Liver (tissue), 9 donors: Measurements from ENCODE around the gene FLOT1. TPM values are rescaled to one million over a fixed set of nuclear protein-coding genes. Genes with fewer than 3 reads are reported as not detected.

ENCODE experiments used
- DNase-seq: peaks from one replicate; pipeline ENCODE4 v3.0.0-alpha.2; 2017; ENCODE audit warnings: low spot score
- H3K27ac ChIP-seq, 2 donors: one replicate each; pipeline ENCODE4 v1.7.0; 2013; ENCODE audit warnings: inconsistent platforms in 2 of 2, low read length in 2 of 2, control low read depth in 1 of 2, low read depth in 1 of 2, mild to moderate bottlenecking in 1 of 2
- H3K27me3 ChIP-seq, 4 donors: one replicate each; pipeline versions ENCODE4 v1.6.1 to v1.7.0; 2013; ENCODE audit warnings: low read length in 3 of 4, inconsistent platforms in 1 of 4, mild to moderate bottlenecking in 1 of 4, moderate library complexity in 1 of 4; ENCODE audit not compliant: control insufficient read depth in 4 of 4, insufficient read depth in 4 of 4
- H3K36me3 ChIP-seq, 4 donors: one replicate each; pipeline versions ENCODE4 v1.6.1 to v1.7.0; 2013; ENCODE audit warnings: low read length in 3 of 4, mild to moderate bottlenecking in 3 of 4, low read depth in 1 of 4, moderate library complexity in 1 of 4; ENCODE audit not compliant: control insufficient read depth in 4 of 4, insufficient read depth in 3 of 4
- H3K4me1 ChIP-seq, 4 donors: one replicate each; pipeline versions ENCODE4 v1.6.1 to v1.7.0; 2013; ENCODE audit warnings: low read length in 3 of 4, mild to moderate bottlenecking in 3 of 4, moderate library complexity in 1 of 4; ENCODE audit not compliant: control insufficient read depth in 4 of 4, insufficient read depth in 4 of 4
- H3K4me3 ChIP-seq, 3 donors: one replicate each; pipeline versions ENCODE4 v1.6.1 to v1.7.0; 2013; ENCODE audit warnings: low read length in 3 of 3, control low read depth in 1 of 3, low read depth in 1 of 3, mild to moderate bottlenecking in 1 of 3
- H3K9ac ChIP-seq, 2 donors: one replicate each; pipeline ENCODE4 v1.7.0; 2013; ENCODE audit warnings: low read length in 2 of 2, mild to moderate bottlenecking in 2 of 2, moderate library complexity in 2 of 2, control low read depth in 1 of 2, low read depth in 1 of 2
- H3K9me3 ChIP-seq, 4 donors: one replicate each; pipeline versions ENCODE4 v1.6.1 to v1.7.0; 2013; ENCODE audit warnings: low read length in 3 of 4; ENCODE audit not compliant: control insufficient read depth in 4 of 4
- EGR1 ChIP-seq, 2 donors: IDR thresholded peaks; 2 replicates each; pipeline ENCODE4 v1.6.1; 2016 to 2018; ENCODE audit warnings: antibody characterized with exemption in 2 of 2, low read depth in 2 of 2
- FOXA1 ChIP-seq: IDR thresholded peaks from 2 replicates; pipeline ENCODE4 v1.6.1; 2016; ENCODE audit warnings: antibody characterized with exemption
- FOXA2 ChIP-seq: IDR thresholded peaks from 2 replicates; pipeline ENCODE4 v1.6.1; 2016; ENCODE audit warnings: antibody characterized with exemption
- GABPA ChIP-seq, 2 donors: IDR thresholded peaks in 1 of 2; conservative IDR thresholded peaks in 1 of 2; 2 replicates each; pipeline ENCODE4 v1.6.1; 2016; ENCODE audit warnings: antibody characterized with exemption in 2 of 2, mild to moderate bottlenecking in 1 of 2, moderate library complexity in 1 of 2
- HNF4A ChIP-seq, 2 donors: conservative IDR thresholded peaks; 2 replicates each; pipeline ENCODE4 v1.6.1; 2016; ENCODE audit warnings: antibody characterized with exemption in 2 of 2, mild to moderate bottlenecking in 2 of 2
- HNF4G ChIP-seq: IDR thresholded peaks from 2 replicates; pipeline ENCODE4 v1.6.1; 2016; ENCODE audit warnings: antibody characterized with exemption
- JUND ChIP-seq, 2 donors: IDR thresholded peaks; 2 replicates each; pipeline ENCODE4 v1.6.1; 2016; ENCODE audit warnings: antibody characterized with exemption in 2 of 2
- MAX ChIP-seq: IDR thresholded peaks from 2 replicates; pipeline ENCODE4 v1.6.1; 2016; ENCODE audit warnings: antibody characterized with exemption
- NR2F2 ChIP-seq: IDR thresholded peaks from 2 replicates; pipeline ENCODE4 v1.6.1; 2016; ENCODE audit warnings: antibody characterized with exemption
- RAD21 ChIP-seq, 2 donors: IDR thresholded peaks; 2 replicates each; pipeline ENCODE4 v1.6.1; 2016; ENCODE audit warnings: antibody characterized with exemption in 2 of 2, mild to moderate bottlenecking in 2 of 2
- RXRA ChIP-seq, 2 donors: IDR thresholded peaks; 2 replicates each; pipeline ENCODE4 v1.6.1; 2017 to 2018; ENCODE audit warnings: antibody characterized with exemption in 2 of 2, mild to moderate bottlenecking in 1 of 2
- SP1 ChIP-seq: IDR thresholded peaks from 2 replicates; pipeline ENCODE4 v1.6.1; 2018; ENCODE audit warnings: antibody characterized with exemption, mild to moderate bottlenecking
- TAF1 ChIP-seq: conservative IDR thresholded peaks from 2 replicates; pipeline ENCODE4 v1.6.1; 2016; ENCODE audit warnings: antibody characterized with exemption, mild to moderate bottlenecking
- YY1 ChIP-seq: IDR thresholded peaks from 2 replicates; pipeline ENCODE4 v1.6.1; 2016; ENCODE audit warnings: antibody characterized with exemption, mild to moderate bottlenecking
- ZBTB33 ChIP-seq: IDR thresholded peaks from 2 replicates; pipeline ENCODE4 v1.6.1; 2016; ENCODE audit warnings: antibody characterized with exemption
- WGBS: extraction: QIAGEN DNeasy Blood & Tissue Kit; methylation state at CpG from one replicate; pipeline ENCODE4 v1.1.7; 2013; 5-methylcytosine and 5-hydroxymethylcytosine counted together
- polyA plus RNA-seq, 2 donors: library from polyadenylated mRNA; stranded (reverse) in 1 of 2; unstranded in 1 of 2; fragments of 200-250 nt in 1 of 2; fragments of >200 nt in 1 of 2; fragmentation: Nextera tagmentation in 1 of 2; extraction: Ambion mirVana in 1 of 2; gene quantifications; one replicate each; pipeline versions ENCODE4 v1.2.1 to v1.2.3, GENCODE V29; 2013 to 2015
- total RNA-seq, 2 donors: library from RNA; depleted of rRNA; stranded (reverse); fragments of >200 nt; gene quantifications; one replicate each; pipeline ENCODE4 v1.2.3, GENCODE V29; 2014
- TF ChIP-seq, protein P1 (sequence below): IDR thresholded peaks from 2 replicates; pipeline ENCODE4 v1.6.1; 2016; ENCODE audit warnings: antibody characterized with exemption, mild to moderate bottlenecking
- TF ChIP-seq, protein P2 (sequence below): fragments of 150-350 bp; IDR thresholded peaks from 2 replicates; pipeline ENCODE4 v1.5.1; 2017; ENCODE audit warnings: improper control_type of control experiment, low read depth, low read length; ENCODE audit not compliant: missing input control
- TF ChIP-seq, protein P3 (sequence below): IDR thresholded peaks from 2 replicates; pipeline ENCODE4 v1.6.1; 2016; ENCODE audit warnings: antibody characterized with exemption
- donor health status: healthy.
- donor health status: healthy.
- donor health status: healthy.
- donor health status: healthy.
- donor health status: healthy.

The FLOT1 gene
- total and polyA plus RNA-seq, 4 donors = 38.6 to 99.8 (median 59.5) TPM

- Histone ChIP-seq H3K4me1 (peaks cover 19 to 78% (median 60%) of the 10 kb centered on the region in 4 donors), H3K9me3 (no peaks in the 10 kb centered on the region), H3K4me3 (peak overlapping the region; percentile 59 to 71 (median 60)), H3K27me3 (no peaks in the 10 kb centered on the region), H3K36me3 (peaks cover 0 to 3% (median 0%) of the 10 kb centered on the region in 4 donors), H3K27ac (peak overlapping the region; percentile 97 to 99), H3K9ac (peak overlapping the region; percentile 24 to 77)
- 54% methylated on average over 11 of the region's 11 CpGs for WGBS
- TF ChIP-seq FOXA2 = no peak
- TF ChIP-seq HNF4G = no peak
- TF ChIP-seq ZBTB33 = no peak
- TF ChIP-seq EGR1 (IDR thresholded peaks at IDR 0.05; ENCODE audit: low read depth in 2 of 2) = peak; percentile 12 to 53
- TF ChIP-seq NR2F2 = peak; percentile 70
- TF ChIP-seq, protein P1, sequence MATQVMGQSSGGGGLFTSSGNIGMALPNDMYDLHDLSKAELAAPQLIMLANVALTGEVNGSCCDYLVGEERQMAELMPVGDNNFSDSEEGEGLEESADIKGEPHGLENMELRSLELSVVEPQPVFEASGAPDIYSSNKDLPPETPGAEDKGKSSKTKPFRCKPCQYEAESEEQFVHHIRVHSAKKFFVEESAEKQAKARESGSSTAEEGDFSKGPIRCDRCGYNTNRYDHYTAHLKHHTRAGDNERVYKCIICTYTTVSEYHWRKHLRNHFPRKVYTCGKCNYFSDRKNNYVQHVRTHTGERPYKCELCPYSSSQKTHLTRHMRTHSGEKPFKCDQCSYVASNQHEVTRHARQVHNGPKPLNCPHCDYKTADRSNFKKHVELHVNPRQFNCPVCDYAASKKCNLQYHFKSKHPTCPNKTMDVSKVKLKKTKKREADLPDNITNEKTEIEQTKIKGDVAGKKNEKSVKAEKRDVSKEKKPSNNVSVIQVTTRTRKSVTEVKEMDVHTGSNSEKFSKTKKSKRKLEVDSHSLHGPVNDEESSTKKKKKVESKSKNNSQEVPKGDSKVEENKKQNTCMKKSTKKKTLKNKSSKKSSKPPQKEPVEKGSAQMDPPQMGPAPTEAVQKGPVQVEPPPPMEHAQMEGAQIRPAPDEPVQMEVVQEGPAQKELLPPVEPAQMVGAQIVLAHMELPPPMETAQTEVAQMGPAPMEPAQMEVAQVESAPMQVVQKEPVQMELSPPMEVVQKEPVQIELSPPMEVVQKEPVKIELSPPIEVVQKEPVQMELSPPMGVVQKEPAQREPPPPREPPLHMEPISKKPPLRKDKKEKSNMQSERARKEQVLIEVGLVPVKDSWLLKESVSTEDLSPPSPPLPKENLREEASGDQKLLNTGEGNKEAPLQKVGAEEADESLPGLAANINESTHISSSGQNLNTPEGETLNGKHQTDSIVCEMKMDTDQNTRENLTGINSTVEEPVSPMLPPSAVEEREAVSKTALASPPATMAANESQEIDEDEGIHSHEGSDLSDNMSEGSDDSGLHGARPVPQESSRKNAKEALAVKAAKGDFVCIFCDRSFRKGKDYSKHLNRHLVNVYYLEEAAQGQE = no peak
- TF ChIP-seq HNF4A (conservative IDR thresholded peaks at IDR 0.05) = no peak
- peak; percentile 64 to 84 for TF ChIP-seq GABPA (IDR thresholded peaks at IDR 0.05 in 1 of 2, conservative IDR thresholded peaks at IDR 0.05 in 1 of 2)
- TF ChIP-seq, protein P2, sequence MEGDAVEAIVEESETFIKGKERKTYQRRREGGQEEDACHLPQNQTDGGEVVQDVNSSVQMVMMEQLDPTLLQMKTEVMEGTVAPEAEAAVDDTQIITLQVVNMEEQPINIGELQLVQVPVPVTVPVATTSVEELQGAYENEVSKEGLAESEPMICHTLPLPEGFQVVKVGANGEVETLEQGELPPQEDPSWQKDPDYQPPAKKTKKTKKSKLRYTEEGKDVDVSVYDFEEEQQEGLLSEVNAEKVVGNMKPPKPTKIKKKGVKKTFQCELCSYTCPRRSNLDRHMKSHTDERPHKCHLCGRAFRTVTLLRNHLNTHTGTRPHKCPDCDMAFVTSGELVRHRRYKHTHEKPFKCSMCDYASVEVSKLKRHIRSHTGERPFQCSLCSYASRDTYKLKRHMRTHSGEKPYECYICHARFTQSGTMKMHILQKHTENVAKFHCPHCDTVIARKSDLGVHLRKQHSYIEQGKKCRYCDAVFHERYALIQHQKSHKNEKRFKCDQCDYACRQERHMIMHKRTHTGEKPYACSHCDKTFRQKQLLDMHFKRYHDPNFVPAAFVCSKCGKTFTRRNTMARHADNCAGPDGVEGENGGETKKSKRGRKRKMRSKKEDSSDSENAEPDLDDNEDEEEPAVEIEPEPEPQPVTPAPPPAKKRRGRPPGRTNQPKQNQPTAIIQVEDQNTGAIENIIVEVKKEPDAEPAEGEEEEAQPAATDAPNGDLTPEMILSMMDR = no peak
- peak; percentile 20 for TF ChIP-seq SP1
- TF ChIP-seq MAX = peak; percentile 66
- no peak for TF ChIP-seq FOXA1
- no peak for TF ChIP-seq RAD21 (IDR thresholded peaks at IDR 0.05)
- peak; percentile 7 for TF ChIP-seq YY1
- no peak for TF ChIP-seq TAF1
- TF ChIP-seq RXRA (IDR thresholded peaks at IDR 0.05) = peak; percentile 5 to 25
- peak; percentile 55 to 61 for TF ChIP-seq JUND (IDR thresholded peaks at IDR 0.05)
- TF ChIP-seq, protein P3, sequence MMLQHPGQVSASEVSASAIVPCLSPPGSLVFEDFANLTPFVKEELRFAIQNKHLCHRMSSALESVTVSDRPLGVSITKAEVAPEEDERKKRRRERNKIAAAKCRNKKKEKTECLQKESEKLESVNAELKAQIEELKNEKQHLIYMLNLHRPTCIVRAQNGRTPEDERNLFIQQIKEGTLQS = no peak
- no peak for DNase-seq
These were observed 60.1 kb downstream of the FLOT1 start for GRCh38 chr6:30682143-30683117.
